GM19035 (cell line): ENCODE data around the gene AQP12B.

Experiments
- ATAC-seq: cut with Tn5 transposase; IDR thresholded peaks from one replicate; pipeline ENCODE4 v1.9.1; 2021; ENCODE audit not compliant: unreplicated experiment

The AQP12B gene

GRCh38 chr2:240649331-240649730 lies 33.4 kb downstream of the AQP12B start:
- no peak for ATAC-seq

- ATAC-seq = no peak
These were observed 33.9 kb downstream of the AQP12B start for GRCh38 chr2:240648650-240649275.

GRCh38 chr2:240648155-240648649 lies 34.5 kb downstream of the AQP12B start:
- no peak for ATAC-seq

GRCh38 chr2:240647503-240648154 lies 35.1 kb downstream of the AQP12B start:
- ATAC-seq = no peak

GRCh38 chr2:240646900-240647502 lies 35.7 kb downstream of the AQP12B start:
- ATAC-seq = no peak

GRCh38 chr2:240646176-240646899 lies 36.3 kb downstream of the AQP12B start:
- ATAC-seq = no peak

GRCh38 chr2:240645801-240646175 lies 36.9 kb downstream of the AQP12B start:
- no peak for ATAC-seq

GRCh38 chr2:240645346-240645745 lies 37.3 kb downstream of the AQP12B start:
- no peak for ATAC-seq

GRCh38 chr2:240644859-240645301 lies 37.8 kb downstream of the AQP12B start:
- ATAC-seq = no peak

GRCh38 chr2:240644171-240644651 lies 38.5 kb downstream of the AQP12B start:
- no peak for ATAC-seq

GRCh38 chr2:240643811-240644150 lies 38.9 kb downstream of the AQP12B start:
- no peak for ATAC-seq

GRCh38 chr2:240643093-240643810 lies 39.4 kb downstream of the AQP12B start:
- no peak for ATAC-seq

GRCh38 chr2:240642806-240643092 lies 39.9 kb downstream of the AQP12B start:
- no peak for ATAC-seq

GRCh38 chr2:240642061-240642805 lies 40.5 kb downstream of the AQP12B start:
- ATAC-seq = no peak

GRCh38 chr2:240640939-240641338 lies 41.7 kb downstream of the AQP12B start:
- ATAC-seq = no peak

- ATAC-seq = no peak
These were observed 43.1 kb downstream of the AQP12B start for GRCh38 chr2:240639566-240639965.

- ATAC-seq = no peak
These were observed 44.0 kb downstream of the AQP12B start for GRCh38 chr2:240638512-240639160.

GRCh38 chr2:240637901-240638345 lies 44.8 kb downstream of the AQP12B start:
- no peak for ATAC-seq

GRCh38 chr2:240637116-240637900 lies 45.4 kb downstream of the AQP12B start:
- no peak for ATAC-seq
